ENCODE measurements around the gene KRT86. TPM values are rescaled to one million over a fixed set of nuclear protein-coding genes. Genes with fewer than 3 reads are reported as not detected.

KRT86 gene
- total RNA-seq, 1 donor from 2014 or later = 3.4 TPM

DNA sequence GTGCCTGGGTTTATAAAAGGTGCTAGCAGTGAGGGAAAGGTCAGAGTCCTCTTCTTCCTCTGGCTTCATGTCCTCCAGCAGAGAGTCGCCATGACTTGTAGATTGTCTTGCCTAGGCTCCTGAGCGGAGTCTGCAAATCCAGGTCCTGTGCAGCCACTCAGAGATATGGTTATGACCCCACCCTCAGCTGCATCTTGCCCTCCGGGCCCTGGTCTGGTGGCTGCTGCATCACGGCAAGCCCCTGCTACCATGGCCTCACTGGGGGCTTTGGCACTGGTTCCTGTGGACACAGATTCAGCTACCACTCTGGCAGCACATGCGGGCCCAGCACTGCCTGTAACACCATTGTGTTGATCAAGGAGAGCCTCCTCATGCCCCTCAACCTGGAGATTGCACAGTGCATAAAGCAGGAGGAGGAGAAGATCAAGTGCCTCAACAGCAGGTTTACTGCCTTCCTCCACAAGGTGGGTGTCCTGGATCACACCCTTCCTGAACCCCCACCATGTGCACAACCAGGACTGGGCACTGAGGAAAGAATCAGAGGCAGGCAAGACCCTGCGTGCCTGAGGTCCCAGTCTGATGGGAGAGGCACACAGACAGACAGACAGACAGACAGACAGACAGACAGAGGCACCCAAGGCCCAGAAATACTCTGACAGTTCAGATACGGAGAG, 10.5 kb upstream of the KRT86 start:
- intact Hi-C loops (cut with micrococcal nuclease) = loop anchor here (5.0 kb wide), 1 partner anchor 42 kb away; no protein-coding TSS in a partner anchor

DNA sequence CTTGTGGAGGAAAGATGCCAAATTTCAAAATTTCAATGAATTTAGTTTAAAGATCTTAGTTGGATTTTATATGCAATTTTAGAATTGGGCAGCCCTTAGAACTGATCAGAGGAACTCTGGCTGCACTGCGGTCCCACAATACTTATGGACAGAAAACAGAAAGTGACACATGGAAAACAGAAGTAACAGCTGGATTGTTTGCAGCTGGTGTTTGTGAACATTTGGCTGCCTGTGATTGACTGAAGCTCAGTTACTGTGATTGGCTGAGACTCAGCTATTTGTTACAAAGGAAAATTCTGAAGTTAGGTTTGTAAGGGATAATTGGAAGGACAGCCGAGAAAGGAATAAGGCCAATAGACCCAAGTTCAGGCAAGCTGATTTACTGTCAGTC, 10.0 kb upstream of the KRT86 start:
- intact Hi-C loops (cut with micrococcal nuclease) = loop anchor here (5.0 kb wide), 1 partner anchor 42 kb away; no protein-coding TSS in a partner anchor

- intact Hi-C loops (cut with micrococcal nuclease) = no loop called here
Observed at GRCh38 chr12:52266514-52266913, 7.9 kb upstream of the KRT86 start.

- intact Hi-C loops (cut with micrococcal nuclease) = no loop called here
Observed at GRCh38 chr12:52267266-52267665, 7.2 kb upstream of the KRT86 start.

DNA sequence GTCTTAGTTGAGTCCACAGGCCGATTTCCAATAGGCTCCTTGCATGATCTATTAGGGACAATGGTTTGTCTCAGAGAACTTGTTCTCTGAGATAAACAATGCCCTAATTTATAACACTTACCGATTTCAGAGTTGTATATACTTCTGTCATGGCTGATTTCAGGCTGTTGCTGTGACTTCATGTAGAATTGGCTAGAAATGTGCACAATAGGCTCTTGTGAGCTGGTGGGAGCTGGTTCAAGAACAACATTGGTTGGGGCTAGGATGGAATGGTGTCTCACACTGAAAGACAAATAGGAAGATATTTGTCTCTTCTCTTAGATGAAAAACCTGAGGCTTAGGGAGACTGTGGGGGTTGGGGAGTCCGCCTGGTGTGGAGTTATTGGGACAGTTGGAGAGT, 6.7 kb upstream of the KRT86 start:
- intact Hi-C loops (cut with micrococcal nuclease) = no loop called here

DNA sequence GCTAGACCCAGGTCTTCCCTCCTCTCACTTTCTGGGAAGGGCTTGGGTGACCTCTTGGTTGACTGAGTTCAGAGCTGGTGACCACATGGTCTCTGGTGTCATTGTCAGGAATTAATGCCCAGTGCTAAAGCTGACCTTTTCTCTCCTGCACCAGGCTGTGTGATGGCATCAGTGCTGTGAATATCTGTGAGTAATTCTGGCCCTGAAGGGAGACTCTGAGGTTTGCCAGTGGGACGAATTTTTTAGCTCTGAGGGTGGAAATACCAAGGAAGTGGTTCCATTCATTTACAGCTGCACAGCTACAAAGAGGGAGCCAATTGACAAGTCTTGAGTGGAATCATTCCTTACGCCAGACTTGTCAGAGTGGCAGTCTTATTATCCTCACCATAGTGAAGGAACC, 6.2 kb upstream of the KRT86 start:
- intact Hi-C loops (cut with micrococcal nuclease) = no loop called here

GRCh38 chr12:52270541-52271070, 3.8 kb upstream of the KRT86 start:
- intact Hi-C loops (cut with micrococcal nuclease) = no loop called here

- intact Hi-C loops (cut with micrococcal nuclease) = no loop called here
Observed at GRCh38 chr12:52271158-52271557, 3.3 kb upstream of the KRT86 start.

- intact Hi-C loops (cut with micrococcal nuclease) = no loop called here
Observed at GRCh38 chr12:52275686-52276085, 1.2 kb downstream of the KRT86 start.

GRCh38 chr12:52277486-52278245, 3.2 kb downstream of the KRT86 start:
- intact Hi-C loops (cut with micrococcal nuclease) = loop anchor here (2.0 kb wide), 2 partner anchors 33 to 121 kb away; no protein-coding TSS in a partner anchor

GRCh38 chr12:52278575-52279421, 4.4 kb downstream of the KRT86 start:
- intact Hi-C loops (cut with micrococcal nuclease) = loop anchor here (1.0 to 2.0 kb wide), 4 partner anchors 34 to 122 kb away; no protein-coding TSS in a partner anchor

GRCh38 chr12:52279422-52280318, 5.2 kb downstream of the KRT86 start:
- intact Hi-C loops (cut with micrococcal nuclease) = loop anchor here (1.0 to 2.0 kb wide), 4 partner anchors 35 to 123 kb away; no protein-coding TSS in a partner anchor

- intact Hi-C loops (cut with micrococcal nuclease) = no loop called here
Observed at GRCh38 chr12:52280319-52280795, 5.9 kb downstream of the KRT86 start.

DNA sequence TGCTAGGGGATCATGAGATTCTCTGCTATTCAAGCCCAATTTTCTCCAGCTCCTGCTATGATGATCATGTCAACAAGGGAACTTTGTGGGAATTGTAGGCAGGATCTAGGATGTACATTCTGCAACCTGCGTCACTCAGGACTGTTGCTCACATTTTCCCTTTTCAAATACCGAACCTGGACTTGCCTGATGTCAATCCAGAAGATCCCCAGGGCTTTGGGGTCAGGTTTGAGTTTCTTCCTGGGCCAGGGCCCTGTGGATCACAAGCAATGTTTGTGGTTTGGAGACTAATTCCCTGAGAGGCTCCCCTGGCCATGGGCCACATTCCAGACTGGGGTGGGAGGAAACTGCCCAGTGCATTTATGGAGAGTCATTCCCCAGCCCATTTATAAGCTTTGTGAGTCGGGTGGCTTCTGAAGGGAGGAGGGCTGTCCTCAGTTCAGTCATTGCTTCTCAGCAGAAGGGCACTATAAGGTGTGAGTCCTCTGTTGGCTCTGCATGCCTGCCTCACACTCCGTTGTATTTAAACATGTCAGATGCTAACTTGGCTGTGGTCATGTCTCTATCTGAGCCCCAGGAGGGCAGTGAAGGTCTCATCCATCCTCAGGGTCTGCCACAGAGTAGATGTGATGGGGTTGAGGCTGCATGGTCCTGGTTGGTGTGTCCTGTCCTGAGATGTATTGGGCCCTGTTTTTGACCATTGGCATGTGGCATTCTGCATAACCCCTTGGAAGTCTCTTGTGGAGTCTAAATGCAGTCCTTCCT, 6.5 kb downstream of the KRT86 start:
- intact Hi-C loops (cut with micrococcal nuclease) = no loop called here

- intact Hi-C loops (cut with micrococcal nuclease) = no loop called here
Observed at GRCh38 chr12:52284562-52285171, 10.2 kb downstream of the KRT86 start.

DNA sequence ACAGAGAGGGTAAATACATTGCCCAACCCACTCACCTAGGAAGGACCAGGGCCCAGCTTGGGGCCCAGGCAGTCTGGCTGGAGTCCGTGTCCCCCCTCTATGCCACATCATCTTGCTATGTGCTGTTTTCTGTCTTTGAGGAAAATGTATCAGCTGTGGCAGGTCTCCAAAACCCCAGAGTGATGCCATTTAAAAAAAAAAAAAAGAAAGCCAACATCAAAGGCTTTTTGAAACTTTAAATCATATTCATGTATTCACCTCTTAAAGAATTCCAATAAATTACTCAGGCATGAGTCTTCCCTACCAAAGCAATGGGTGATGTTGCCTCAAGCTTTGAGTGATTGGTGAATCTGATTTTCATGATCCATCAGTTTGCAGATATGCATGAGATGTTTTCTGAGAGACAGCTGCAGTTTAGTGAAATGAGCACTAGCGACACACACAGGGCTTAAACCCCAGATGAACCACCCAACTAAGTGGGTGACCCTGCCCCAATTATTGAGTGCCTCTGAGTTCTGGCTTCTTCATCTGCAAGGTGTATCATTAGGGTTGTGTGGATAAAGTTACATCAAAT, 10.8 kb downstream of the KRT86 start:
- intact Hi-C loops (cut with micrococcal nuclease) = no loop called here

DNA sequence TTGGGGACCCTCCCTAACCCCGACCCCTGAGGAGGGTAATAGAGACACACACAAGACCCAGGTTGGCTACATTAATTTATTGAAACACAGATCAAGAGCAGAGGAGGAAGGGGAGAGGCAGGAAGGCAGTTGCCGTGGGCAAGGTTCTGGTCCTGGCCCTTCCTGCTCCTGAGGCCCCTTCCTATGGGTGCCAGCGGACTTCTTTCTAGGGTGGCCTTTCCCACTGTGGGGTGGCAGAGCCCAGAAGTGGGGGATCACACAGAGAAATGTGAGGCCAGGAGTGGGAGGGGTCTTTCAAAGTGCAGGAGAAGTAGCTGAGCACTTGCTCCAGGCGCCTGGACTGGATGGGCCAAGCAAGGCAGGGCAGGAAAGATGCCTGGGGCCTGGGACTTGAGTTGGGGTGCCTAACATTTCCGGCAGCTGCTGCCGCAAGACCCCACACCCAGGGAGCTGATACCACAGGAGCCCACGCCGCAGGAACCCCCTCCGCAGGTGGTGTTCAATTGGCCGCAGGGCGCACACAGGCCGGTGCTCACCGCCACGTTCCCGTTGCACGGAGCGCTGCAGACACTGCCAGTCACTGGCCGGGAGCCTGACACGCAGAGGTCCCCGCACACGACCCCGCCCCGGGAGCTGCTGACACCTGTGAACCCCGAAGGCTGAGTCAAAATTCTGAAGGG, 11.5 kb downstream of the KRT86 start:
- intact Hi-C loops (cut with micrococcal nuclease) = no loop called here
